Midbrain (tissue), 1 donor: Measurements from ENCODE around the gene PMP22.

Experiments used
- DNase-seq: peaks from one replicate; lab custom pipeline; 2025; lab: John Stamatoyannopoulos, UW

PMP22 gene

GRCh38 chr17:15274017-15274416, 8.9 kb upstream of the PMP22 start:
- DNase-seq: no peak

DNA sequence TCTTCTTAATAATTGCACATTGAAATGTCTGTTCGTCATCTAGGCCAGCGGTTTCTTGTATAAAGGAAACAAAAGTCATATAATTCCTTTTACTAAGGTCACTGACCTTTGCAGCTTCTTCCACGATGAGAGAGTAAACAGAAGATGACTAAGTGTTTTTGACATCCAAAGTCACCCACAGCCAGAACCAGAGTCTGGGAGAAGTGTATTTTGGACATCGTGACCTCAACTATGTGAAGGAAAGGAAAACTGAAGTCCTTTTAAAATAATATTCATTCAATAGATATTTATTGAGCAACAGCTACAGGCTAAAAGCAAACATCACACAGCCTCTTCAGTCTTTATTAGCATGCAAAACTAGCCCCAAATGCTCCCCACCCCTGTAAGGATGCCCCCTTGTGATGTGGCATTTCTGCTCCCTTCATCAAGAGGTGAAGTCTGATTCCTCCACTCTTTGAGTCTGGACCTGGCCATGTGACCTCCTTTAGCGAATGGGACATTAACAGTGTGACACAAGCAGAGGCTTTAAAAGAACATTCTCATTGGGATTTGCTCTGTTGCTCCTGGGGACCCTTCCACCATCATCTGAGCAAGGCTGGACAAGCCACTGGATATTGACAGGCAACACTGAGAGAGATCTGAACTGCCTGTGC, 8.1 kb upstream of the PMP22 start:
- no peak for DNase-seq

GRCh38 chr17:15271741-15272140, 6.6 kb upstream of the PMP22 start:
- no peak for DNase-seq

- DNase-seq: no peak
These were observed 5.7 kb upstream of the PMP22 start for GRCh38 chr17:15270628-15271381.

- DNase-seq: no peak
These were observed 4.6 kb upstream of the PMP22 start for GRCh38 chr17:15269780-15270089.

- no peak for DNase-seq
These were observed 4.1 kb upstream of the PMP22 start for GRCh38 chr17:15269087-15269779.

DNA sequence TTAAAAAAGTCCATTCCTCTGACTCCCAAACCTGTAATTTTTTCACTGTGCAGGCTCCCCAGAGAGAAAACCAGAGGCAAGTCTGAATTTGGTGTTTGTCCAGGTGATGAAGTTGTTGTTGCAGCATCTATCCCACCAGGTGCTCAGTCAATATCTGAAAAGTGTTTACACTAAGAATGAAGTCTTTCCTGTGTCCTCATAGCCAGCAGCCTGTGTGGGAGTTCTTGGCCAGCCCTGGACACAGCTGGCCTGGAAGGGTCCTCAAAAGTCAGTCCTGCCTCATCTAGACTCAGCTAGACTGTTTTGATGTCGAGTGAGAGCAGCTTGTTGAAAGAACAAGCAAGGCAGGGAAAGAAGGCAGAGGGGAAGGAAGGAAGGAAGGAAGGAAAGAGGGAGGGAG, 3.3 kb upstream of the PMP22 start:
- no peak for DNase-seq

DNA sequence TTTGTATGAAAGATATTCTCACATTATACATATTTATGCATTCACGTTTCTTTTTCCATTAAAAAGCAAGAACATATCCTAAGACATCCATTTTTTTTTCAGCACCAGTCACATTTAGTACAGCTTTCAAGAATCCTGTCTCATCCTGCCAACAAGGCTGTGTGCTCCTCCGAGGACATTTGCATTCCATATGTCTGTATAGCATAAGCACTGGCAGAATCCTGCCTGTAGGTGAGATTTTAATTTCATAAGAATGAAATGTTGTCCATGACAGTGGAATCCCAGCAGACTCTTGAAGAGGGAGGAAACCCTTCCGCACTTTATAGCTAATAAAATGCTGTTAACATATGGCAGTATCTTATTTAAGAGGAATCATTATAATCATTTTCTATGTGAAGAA, 2.9 kb upstream of the PMP22 start:
- no peak for DNase-seq

- DNase-seq: no peak
These were observed 1.4 kb upstream of the PMP22 start for GRCh38 chr17:15266325-15267125.

- DNase-seq: no peak
These were observed 584 bp downstream of the PMP22 start for GRCh38 chr17:15264542-15264941.

DNA sequence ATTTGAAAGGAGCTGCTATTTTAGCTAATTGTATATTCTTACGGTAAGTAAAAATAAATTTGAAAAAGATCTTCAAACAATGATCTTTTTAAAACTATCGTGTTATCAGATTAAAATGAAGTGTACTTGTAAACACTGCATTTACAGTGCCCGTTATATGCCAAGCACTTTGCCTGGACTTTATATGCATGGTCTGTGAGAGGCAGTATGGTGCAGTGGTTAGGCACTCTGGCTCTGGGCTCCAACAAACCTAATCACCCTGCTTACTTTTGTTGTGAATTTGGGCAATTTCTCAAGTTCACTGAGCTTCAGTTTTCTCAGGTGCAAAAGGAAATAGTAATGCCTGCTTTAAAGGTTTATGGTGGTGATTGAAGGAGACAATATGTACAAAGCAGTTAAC, 1.4 kb downstream of the PMP22 start:
- no peak for DNase-seq

GRCh38 chr17:15263206-15263579, 1.9 kb downstream of the PMP22 start:
- DNase-seq: peak; percentile 77

- DNase-seq: peak; percentile 87
These were observed 2.6 kb downstream of the PMP22 start for GRCh38 chr17:15262291-15263205.

DNA sequence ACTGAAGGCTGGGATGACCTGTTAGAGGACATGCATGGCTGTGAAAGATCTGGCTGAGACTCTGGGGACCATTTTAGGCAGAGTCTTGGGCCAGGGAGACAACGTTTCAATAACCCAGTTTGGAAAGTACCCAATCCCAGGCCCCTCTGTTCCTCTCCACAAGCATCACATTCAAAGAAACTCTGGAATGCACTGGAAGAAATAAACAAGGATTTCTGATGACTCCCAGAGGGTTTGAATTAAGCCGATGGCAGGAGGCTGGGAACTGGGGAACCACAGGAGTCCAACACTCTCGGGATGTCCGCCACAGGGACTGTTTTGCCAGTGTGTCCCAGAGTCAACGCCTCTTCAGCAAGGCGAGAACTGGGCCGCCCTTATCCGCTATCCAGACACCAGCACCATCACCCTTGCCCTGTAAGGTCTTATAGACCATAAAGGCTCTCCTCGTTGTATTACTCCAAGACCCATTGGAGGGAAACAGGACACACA, 3.3 kb downstream of the PMP22 start:
- peak; percentile 65 for DNase-seq

DNA sequence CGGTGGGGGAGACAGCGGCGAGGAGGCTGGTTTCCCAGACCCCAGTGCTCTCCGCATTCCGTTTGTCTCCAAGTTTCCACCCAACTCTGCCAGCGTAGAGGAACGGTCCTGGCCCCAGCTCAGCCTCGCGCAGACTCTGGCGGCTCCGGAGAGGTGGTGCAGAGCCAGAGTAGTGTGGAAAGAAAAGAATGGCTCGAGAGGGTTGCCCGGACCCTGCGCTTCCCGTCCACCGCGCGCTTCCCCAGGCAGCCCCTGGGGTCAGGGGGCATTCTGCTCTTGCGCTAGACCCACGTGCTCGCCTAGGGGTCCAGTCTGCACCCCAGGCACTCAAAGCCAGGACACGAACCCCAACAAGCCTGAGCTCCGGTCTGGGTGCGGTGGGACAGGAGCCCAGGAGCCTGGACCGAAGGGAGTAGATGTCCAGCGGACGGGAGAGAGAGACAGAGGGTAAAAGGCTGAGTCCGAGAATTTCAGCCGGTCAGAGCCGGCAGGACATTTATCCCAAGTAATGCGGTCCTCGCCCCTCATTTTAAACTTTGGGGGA, 3.8 kb downstream of the PMP22 start:
- peak; percentile 55 for DNase-seq

- peak; percentile 88 for DNase-seq
These were observed 4.5 kb downstream of the PMP22 start for GRCh38 chr17:15260376-15261257.

GRCh38 chr17:15257796-15258512, 7.2 kb downstream of the PMP22 start:
- DNase-seq: no peak

GRCh38 chr17:15257258-15257788, 7.8 kb downstream of the PMP22 start:
- peak; percentile 96 for DNase-seq

DNA sequence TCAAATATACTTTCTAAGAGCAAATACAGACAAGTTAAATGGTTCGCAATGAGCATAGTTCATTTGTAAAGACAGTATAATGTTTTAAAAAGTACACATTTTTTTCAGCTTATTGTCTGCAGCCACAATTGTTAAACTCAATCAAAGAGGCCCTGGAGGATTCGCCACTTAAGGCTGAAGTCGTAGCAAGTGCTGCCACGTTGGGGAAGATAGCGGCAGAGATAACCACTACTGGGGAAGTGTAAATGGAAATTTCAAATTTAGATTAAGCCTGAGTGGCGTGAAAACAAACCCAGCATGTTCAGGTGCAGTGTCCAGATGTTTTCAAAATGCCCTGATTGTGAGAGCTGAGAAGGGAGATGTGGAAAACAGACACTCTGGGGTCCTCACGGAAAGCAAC, 8.4 kb downstream of the PMP22 start:
- no peak for DNase-seq
